HL-60/S4 treated with retinoic acid at 250 ng/mL for 4 days and 3 days (cell line): ENCODE data around the gene SLC49A3.

Experiments used
- in situ Hi-C: fragments of 300-500 bp; cut with MboI; formaldehyde crosslinking; loops from 2 replicates; pipeline ENCODE4 v1.7.0; 2022; ENCODE audit warnings: low sequenced_read_pairs

SLC49A3 gene

DNA sequence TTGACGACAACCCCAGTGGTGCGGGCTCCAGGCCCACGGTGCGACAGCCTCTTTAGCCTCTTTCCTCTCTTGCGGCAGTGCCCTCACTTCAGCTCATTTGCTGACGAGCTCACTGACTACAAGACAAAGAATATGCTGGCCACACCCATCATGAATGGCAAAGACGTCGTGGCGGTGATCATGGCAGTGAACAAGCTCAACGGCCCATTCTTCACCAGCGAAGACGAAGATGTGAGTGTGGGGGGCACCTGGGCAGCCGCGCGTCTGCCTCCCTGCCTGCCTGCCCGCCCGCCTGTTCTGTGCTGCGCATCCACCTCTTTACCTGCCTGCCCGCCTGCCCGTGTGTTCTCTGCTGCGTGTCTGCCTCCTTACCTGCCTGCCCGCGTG, 54.4 kb downstream of the SLC49A3 start:
- in situ Hi-C loops: no loop called here

DNA sequence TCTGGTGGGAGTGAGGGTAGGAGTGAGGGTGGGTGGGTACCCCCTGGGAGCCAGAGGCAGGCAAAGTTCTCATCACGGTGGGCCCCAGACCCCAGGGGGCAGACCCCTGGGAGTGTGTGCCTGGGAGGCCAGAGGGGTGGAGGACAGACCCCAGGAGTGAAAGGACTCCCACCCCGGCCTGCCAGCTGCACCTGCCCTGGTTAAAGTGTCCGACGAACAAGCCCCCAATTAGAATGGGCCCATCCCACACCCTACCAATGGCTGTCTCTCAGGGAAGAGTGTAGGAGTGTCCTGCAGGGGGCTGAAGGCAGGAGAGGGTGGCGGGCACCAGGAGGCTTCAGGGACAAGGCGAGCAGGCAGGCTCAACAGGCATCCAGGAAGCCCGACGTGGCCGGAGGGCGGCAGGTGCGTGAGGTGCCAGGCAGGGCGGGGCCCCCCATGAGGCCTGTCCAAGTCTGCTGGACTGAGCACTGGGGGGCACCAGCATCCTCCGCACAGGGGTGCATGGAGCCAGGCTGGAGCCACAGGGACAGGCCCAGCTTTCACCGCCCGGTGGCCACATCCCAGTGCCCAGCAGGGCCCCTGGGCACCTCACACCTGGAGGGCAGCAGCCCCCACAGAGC, 54.9 kb downstream of the SLC49A3 start:
- in situ Hi-C loops: no loop called here

DNA sequence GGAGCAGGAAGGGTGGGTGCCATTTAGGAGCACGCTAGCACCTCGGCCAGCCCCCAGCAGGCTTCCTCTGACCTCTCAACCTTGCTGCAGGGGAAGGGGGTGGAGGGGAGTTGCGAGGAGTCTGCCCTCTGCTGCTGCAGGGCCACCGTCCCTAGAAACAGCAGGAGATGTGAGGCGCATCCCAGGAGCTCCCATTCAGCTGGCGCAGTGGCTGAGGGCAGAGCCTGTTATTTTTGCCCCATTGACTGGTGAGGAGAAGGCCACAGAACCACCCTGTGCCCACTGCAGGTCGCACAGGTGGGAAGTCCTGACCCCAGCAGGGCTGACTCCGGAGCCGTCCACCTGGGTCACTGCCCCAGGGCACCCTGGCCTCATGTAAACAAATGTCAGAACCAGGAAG, 55.5 kb downstream of the SLC49A3 start:
- in situ Hi-C loops: no loop called here

DNA sequence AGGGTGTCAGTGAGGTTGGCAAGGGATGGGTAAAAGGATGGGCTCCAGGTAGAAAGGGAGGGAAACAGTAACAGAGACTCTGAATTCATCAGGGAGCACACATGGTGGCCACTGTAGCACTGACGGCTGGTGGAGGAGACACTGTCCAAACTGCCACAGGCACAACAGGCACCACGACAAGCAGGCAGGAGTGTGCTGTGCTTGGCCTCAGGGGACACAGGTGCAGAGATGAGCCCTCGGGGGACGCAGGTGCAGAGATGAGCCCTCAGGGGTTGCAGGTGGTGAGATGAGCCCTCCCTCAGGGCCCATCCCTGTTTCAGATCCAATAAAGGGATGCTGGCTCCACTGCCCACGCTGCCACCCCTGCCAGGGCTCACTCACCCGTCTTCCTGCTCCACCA, 56.0 kb downstream of the SLC49A3 start:
- in situ Hi-C loops: no loop called here

DNA sequence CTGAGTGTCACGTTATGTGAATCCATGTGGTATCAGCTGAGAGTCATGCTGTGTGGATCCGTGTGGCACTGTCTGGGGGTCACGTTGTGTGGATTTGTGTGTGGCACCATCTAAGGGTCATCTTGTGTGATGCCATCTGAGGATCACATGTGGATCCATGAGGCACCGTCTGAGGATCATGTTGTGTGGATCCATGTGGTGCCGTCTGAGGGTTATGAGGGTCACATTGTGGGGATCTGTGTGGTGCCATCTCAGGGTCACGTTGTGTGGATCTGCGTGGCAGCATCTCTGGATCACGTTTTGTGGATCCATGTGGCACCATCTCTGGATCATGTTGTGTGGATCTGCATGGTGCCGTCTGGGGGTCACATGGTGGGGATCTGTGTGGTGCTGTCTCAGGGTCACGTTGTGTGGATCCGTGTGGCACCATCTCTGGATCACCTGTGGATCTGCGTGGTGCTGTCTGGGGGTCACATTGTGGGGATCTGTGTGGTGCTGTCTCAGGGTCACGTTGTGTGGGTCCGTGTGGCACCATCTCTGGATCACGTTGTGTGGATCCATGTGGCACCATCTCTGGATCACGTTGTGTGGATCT, 56.7 kb downstream of the SLC49A3 start:
- in situ Hi-C loops: no loop called here
